Adrenal gland (tissue), 12 donors: ENCODE results near the gene CDKAL1. TPM values are rescaled to one million over a fixed set of nuclear protein-coding genes. Genes with fewer than 3 reads are reported as not detected.

Source experiments
- DNase-seq, 7 donors: peaks; one replicate each; pipeline ENCODE4 v3.0.0-alpha.2; 2019 to 2020
- H3K27ac ChIP-seq, 5 donors: fragments of 200-600 bp; sonication (generic) in 4 of 5; 1 replicate in 3 of 5; 2 replicates in 2 of 5; pipeline versions ENCODE4 v1.5.1 to v1.8.0; 2016 to 2020; ENCODE audit warnings: mild to moderate bottlenecking in 1 of 5
- H3K27me3 ChIP-seq: fragments of 200-600 bp; 2 replicates; pipeline ENCODE4 v1.8.0; 2021
- H3K36me3 ChIP-seq, 2 donors: fragments of 200-600 bp; replicated peaks in 1 of 2; 1 replicate in 1 of 2; 2 replicates in 1 of 2; pipeline versions ENCODE4 v1.5.1 to v1.8.0; 2018 to 2022
- H3K4me1 ChIP-seq, 2 donors: fragments of 200-600 bp; replicated peaks in 1 of 2; 1 replicate in 1 of 2; 2 replicates in 1 of 2; pipeline versions ENCODE4 v1.5.1 to v1.8.0; 2018 to 2021
- H3K4me3 ChIP-seq, 4 donors: fragments of 200-600 bp; sonication (generic) in 3 of 4; one replicate each; pipeline ENCODE4 v1.5.1; 2016 to 2018
- H3K9me3 ChIP-seq, 3 donors: fragments of 200-600 bp; sonication (generic) in 1 of 3; replicated peaks in 1 of 3; 1 replicate in 2 of 3; 2 replicates in 1 of 3; pipeline versions ENCODE4 v1.5.1 to v1.8.0; 2016 to 2021
- POLR2A ChIP-seq, 2 donors: fragments of 450-650 bp; IDR thresholded peaks; one replicate each; pipeline ENCODE4 v1.6.1; 2017; ENCODE audit warnings: antibody characterized with exemption in 2 of 2, mild to moderate bottlenecking in 2 of 2, moderate library complexity in 1 of 2
- WGBS, 4 donors: extraction: QIAGEN DNeasy Blood & Tissue Kit in 2 of 4; methylation state at CpG; one replicate each; pipeline versions ENCODE4 v1.1.5 to v1.1.7; 2013 to 2017; 5-methylcytosine and 5-hydroxymethylcytosine counted together
- intact Hi-C, 2 donors: fragments of 100-400 bp; cut with DNase I; formaldehyde crosslinking; loops; one replicate each; pipeline versions ENCODE4 v1.14.1 to v1.15.0; 2022 to 2023
- polyA plus RNA-seq, 3 donors: library from polyadenylated mRNA; stranded (reverse); fragments of 200-250 nt in 2 of 3; fragments of 350-450 nt in 1 of 3; fragmentation: Illumina TruSeq in 1 of 3; extraction: RNeasy Lipid Tissue Mini Kit (QIAGEN cat#74804) in 1 of 3; gene quantifications; one replicate each; pipeline ENCODE4 v1.2.3, GENCODE V29; 2013 to 2014
- total RNA-seq, 9 donors: library from RNA; depleted of rRNA in 4 of 9; stranded (reverse); fragments of >200 nt in 4 of 9; fragments of 120-200 nt in 1 of 9; fragmentation: NEBNext Ultra II Directional in 1 of 9; extraction: Animal tissue kit (Norgen Biotek cat#: 25700) in 1 of 9; gene quantifications; one replicate each; pipeline versions ENCODE4 v1.1.0 to v1.2.4, GENCODE V29; 2013 to 2023
- TF ChIP-seq, protein P1 (sequence below), 6 experiments: fragments of 450-650 bp in 4 of 6; fragments of 200-600 bp in 2 of 6; sonication (generic) in 1 of 6; IDR thresholded peaks; 1 replicate in 5 of 6; 2 replicates in 1 of 6; pipeline versions ENCODE4 v1.5.1 to v1.8.0; 2016 to 2021; ENCODE audit warnings: antibody characterized with exemption in 6 of 6, mild to moderate bottlenecking in 2 of 6, moderate library complexity in 1 of 6
- donor health status: healthy with polysubstance abuse.
- donor health status: Bipolar disorder and iron deficiency.
- donor health status: DM: yes; HTN: yes; CAD: no.
- donor health status: DM: no; HTN: no; CAD: no.
- donor health status: DM: no; HTN: no; CAD: no.
- donor health status: DM: yes; HTN: yes; CAD: no.

Gene CDKAL1
- total and polyA plus RNA-seq, 12 donors = 3.9 to 21.1 (median 10.6) TPM

DNA sequence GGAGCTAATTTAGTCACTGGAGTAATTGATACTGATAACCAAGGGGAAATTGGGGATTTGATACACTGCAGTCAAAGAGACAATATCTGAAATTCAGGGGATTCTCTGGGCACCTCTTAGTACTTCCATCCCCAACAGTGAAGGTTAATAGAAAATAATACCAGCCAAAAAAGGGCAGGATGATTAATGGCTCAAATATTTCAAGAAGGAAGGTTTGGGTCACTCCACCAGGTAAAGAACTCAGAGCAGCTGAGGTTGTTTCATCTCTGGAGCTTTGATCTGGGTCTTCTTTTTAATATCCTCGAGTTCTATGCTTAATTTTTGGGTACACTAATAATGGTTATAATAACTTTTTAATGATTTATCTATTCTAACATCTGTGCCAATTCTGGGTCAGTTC, 70.8 kb downstream of the CDKAL1 start:
- Histone ChIP-seq H3K4me1 (no peaks in the 10 kb centered on the region), H3K9me3 (no peaks in the 10 kb centered on the region), H3K27me3 (no peaks in the 10 kb centered on the region), H3K4me3 (no peak overlapping the region), H3K36me3 (no peaks in the 10 kb centered on the region), H3K27ac (no peak overlapping the region)
- TF ChIP-seq POLR2A (IDR thresholded peaks at IDR 0.05) = no peak
- TF ChIP-seq, protein P1, sequence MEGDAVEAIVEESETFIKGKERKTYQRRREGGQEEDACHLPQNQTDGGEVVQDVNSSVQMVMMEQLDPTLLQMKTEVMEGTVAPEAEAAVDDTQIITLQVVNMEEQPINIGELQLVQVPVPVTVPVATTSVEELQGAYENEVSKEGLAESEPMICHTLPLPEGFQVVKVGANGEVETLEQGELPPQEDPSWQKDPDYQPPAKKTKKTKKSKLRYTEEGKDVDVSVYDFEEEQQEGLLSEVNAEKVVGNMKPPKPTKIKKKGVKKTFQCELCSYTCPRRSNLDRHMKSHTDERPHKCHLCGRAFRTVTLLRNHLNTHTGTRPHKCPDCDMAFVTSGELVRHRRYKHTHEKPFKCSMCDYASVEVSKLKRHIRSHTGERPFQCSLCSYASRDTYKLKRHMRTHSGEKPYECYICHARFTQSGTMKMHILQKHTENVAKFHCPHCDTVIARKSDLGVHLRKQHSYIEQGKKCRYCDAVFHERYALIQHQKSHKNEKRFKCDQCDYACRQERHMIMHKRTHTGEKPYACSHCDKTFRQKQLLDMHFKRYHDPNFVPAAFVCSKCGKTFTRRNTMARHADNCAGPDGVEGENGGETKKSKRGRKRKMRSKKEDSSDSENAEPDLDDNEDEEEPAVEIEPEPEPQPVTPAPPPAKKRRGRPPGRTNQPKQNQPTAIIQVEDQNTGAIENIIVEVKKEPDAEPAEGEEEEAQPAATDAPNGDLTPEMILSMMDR (IDR thresholded peaks at IDR 0.05) = no peak
- no peak for DNase-seq
- 57 to 81% (median 69%) methylated on average over 1 of the region's 1 CpG for WGBS, 4 donors
- intact Hi-C loops = no loop called here

DNA sequence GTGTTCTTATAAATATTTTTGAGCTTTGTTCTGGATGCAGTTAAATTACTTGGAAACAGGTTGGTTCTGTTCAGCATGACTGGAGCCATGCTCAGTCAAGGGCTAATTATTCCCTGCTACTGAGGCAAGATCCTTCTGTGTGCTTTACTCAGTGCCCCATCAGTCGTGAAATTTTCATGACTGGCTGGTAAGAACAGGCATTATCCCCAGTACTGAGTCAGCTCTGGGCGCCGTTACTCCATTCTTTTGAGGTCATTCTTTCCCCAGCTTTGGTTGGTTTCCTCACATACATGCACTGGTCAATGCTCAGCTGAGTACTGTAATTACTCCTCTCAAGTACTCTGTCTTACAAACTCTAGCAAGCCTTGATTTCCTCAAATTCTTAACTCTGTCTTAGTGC, 71.3 kb downstream of the CDKAL1 start:
- H3K27ac ChIP-seq = no peak overlapping the region
- H3K4me3 ChIP-seq = no peak overlapping the region
- 95 to 100% (median 96%) methylated on average over 3 of the region's 3 CpGs for WGBS, 4 donors

DNA sequence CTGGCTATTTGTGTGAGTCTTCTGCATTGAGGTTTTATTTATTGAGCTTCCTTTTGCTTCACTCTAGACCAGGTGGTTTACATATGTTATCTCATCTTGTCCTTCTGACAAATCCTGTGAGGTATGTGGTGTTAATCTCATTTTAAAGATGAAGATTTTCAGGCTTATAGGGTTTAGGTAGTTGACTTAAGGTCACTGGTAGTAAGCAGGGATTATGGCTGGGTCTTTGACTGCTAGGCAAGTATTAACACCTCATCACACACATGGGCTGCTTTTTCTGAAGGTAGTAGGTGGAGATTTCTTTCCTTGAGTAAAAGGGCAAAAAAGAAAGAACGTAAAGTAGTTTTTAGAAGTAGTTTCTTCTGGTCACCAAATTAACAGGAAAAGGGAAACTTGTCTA, 72.6 kb downstream of the CDKAL1 start:
- Histone ChIP-seq H3K4me1 (no peaks in the 10 kb centered on the region), H3K27me3 (no peaks in the 10 kb centered on the region), H3K27ac (no peak overlapping the region), H3K9me3 (no peaks in the 10 kb centered on the region), H3K36me3 (no peaks in the 10 kb centered on the region), H3K4me3 (no peak overlapping the region)
- no peak for TF ChIP-seq POLR2A (IDR thresholded peaks at IDR 0.05)
- TF ChIP-seq, protein P1 (IDR thresholded peaks at IDR 0.05) = no peak
- intact Hi-C loops = no loop called here
- WGBS, 4 donors = 91 to 95% (median 94%) methylated on average over 1 of the region's 1 CpG
- no peak for DNase-seq

More for the DNA sequence above, 71.3 kb downstream of the CDKAL1 start:
- H3K36me3 ChIP-seq = no peaks in the 10 kb centered on the region
- H3K27me3 ChIP-seq = no peaks in the 10 kb centered on the region
- H3K4me1 ChIP-seq = no peaks in the 10 kb centered on the region
- DNase-seq = no peak
- TF ChIP-seq, protein P1 (IDR thresholded peaks at IDR 0.05) = no peak
- no peak for TF ChIP-seq POLR2A (IDR thresholded peaks at IDR 0.05)
- intact Hi-C loops = no loop called here
- H3K9me3 ChIP-seq = no peaks in the 10 kb centered on the region

DNA sequence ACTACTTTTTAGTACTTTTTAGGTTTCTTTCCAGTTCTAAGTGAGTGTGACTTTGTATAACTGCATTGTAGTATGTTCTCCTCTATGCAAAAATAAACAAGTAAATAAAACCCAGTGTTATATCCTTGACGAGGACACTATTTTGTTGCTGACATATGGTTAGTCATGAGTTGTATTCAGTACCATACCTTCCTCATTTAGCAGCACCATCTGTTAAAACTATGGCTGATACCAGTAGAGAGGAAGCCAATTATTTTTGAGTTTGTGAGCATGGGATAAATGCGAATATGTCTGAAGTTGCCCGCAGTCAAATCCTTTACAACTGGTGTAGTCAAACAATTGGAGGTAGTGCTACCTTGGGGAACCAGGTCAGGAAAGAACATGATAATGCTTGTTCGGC, 74.1 kb downstream of the CDKAL1 start:
- WGBS, 4 donors = 91 to 94% (median 94%) methylated on average over 4 of the region's 4 CpGs
- Histone ChIP-seq H3K27me3 (no peaks in the 10 kb centered on the region), H3K36me3 (no peaks in the 10 kb centered on the region), H3K27ac (no peak overlapping the region), H3K4me1 (no peaks in the 10 kb centered on the region), H3K9me3 (no peaks in the 10 kb centered on the region), H3K4me3 (no peak overlapping the region)
- DNase-seq = no peak
- intact Hi-C loops = no loop called here
- TF ChIP-seq, protein P1 (IDR thresholded peaks at IDR 0.05) = no peak
- no peak for TF ChIP-seq POLR2A (IDR thresholded peaks at IDR 0.05)
